ENCODE measurements around the gene RAI14.

DNA sequence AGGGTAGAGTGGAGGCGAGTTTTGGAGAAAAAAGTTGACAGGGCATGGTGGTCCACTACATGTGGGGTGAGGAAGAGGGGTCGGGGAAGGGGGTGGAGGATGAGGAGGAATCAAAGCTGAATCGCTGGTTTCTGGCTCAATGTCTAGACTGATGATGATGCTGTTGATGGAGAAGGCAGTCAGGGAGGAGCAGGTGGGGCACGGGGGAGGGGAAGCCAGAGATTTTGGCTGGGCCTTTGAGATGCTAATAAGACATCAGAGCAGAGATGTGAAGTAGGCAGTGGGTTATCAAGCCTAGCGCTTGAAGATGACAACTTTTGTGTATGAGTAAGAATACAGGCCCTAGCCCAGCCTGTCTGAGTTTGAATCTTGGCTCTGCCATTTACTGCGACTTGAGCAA, 150.4 kb downstream of the RAI14 start:
- TF ChIP-seq CTCF (conservative IDR thresholded peaks at IDR 0.05; ENCODE audit: low read depth, low read length) (no peak), EZH2 (IDR thresholded peaks at IDR 0.05; ENCODE audit: borderline replicate concordance, low read depth, low read length, poor library complexity, severe bottlenecking) (no peak)

Measured in A673 (cell line).